NCI-H2227 treated with DMSO at 0.1 percent for 48 hours (cell line): ENCODE data around the gene SCD5.

Experiments
- DNase-seq: peaks from one replicate; lab custom pipeline; 2025; lab: John Stamatoyannopoulos, UW

SCD5 gene

DNA sequence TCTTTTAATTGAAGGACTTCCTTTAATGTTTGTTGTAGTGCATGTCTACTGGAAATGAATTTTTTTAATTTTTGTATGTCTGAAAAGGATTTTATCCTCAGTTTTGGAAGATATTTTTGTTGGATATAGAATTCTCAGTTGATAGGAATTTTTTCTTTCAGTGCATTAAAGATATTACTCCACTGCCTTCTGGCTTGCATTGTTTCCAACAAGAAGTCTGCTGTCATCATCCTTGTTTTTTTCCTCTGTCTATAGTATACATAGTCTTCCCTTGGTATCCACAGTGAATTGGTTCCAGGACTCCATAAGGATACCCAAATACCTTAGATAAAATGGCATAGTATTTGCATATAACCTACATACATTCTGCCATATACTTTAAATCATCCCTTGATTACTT is 33.5 kb downstream of the SCD5 start:
- DNase-seq, result no peak

DNA sequence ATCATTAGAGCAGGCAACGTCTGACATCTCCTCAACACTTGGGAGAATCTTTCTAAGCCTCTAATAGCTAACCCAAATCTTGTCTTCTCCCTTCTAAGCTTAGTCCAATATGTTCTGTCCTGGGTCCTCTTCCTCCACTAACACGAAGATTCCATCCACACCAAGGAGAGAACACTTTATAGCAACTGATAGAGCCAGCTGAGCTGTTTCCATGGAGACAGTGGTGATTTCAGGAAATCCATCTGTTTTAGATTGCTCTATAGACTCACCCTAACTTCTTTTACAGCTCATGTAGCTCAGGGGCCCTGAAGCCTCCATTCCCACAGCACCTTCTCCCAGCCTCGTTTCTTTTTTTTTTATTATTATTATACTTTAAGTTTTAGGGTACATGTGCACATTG is 37.4 kb downstream of the SCD5 start:
- no peak for DNase-seq

DNA sequence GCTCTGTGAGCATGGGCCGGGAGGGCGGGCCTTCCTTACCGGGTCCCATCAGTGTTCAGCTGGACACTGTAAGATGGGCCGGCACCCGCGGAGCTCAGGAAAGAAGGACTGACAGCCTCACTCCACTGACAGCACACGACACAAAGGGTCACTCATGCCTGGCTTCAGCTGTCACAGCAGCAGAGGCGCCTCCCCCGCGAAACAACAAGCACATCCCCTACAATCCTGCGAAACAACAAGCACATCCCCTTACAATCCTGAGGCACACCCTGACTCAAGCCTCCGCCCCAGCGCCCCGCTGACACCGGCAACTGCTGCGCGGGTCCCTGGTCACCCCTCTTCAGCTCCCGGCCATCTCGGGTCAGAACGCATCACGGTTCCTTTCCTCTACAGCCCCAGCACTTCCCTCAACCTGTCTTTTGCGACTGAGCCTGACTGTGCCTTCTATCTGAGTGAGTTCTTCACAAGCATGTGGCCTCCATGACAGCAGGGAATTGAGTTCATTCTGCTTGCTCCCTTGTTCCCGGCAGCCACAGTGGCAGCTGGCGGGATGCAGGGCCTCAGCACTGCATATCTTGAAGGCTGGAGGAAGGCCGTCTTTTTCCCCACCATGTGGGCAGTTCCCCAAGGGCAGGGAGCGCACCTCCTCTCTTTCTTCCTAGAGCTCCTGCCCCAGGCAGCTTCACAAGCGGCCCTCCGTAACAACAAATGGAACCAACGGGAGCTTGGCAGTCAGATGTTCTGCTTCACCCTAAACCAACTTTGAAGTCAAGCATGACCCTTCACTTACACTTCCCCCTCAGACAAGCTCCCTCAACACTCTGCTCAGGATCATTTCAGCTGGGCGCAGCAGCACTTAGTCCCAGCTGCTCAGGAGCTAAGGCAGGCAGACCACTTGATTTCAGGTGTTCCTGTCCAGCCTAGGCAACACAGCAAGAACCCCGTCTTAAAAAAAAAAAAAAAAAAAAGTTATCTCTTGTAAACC is 39.6 kb downstream of the SCD5 start:
- DNase-seq, result no peak

DNA sequence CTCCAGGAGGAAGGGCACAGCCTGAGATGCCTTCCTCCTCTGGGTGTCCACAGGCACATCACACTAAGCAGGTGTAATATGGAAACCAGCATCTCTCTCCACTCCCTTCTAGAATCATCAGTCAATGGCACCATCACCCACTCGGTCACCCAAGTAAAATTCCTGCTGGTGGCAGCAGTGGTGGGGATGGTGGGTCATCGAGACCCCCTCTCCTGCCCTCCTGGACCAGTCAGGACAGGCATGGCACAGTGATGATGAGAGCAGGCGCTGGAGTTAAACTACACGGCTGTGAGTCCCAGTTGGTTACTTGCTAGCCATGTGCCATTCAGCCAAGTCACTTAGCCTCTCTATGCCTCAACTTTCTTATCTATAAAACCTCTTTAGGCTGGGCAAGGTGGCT is 42.5 kb downstream of the SCD5 start:
- DNase-seq, result no peak

DNA sequence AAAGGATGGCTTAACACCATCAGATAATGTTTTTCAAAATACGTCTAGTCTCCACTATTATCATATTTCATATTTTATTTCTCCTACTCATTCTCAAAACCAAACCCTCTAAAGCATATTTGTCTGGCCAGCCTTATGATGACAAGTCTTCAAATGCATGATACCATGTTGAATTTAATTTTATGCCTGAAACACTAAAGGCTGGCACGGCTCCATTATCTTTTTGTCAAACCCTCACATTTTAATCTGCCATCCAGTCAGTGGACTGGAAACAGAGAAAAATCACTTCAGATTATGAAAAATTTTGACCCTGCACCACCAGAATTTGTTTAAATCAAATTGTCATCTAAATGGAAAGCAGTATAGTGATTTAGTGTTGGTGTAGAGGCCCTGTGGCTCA is 42.9 kb downstream of the SCD5 start:
- DNase-seq, result no peak

DNA sequence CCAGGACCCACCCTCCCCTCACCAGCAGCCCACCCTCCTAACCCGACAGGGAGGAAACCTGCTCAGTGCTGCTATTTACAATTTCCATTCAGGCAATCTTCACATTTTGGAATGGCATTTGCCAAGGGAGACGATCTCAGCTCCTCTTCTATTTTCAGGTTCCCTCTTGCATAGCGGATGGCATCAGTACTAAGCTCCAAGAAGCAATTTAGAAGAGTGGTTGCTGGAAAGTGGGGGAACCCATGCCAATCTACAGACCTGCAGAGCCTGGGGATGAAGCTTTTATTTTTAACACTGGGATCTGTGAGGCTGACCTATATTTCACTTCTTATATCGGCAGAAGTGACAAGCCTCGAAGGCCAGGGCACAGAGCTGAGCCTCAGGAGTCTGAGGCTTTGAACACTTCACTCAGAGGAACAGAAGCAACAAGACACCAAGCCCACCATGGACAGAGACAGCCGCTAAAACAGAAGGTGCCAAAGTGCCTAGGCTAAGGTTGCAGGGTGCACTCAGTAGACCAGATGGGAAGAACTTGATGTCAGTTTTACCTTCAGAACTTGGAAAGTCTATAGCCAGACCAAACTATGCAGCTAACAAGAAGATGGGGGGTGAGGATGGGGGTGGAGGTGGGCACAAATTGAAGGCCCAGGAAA is 44.0 kb downstream of the SCD5 start:
- DNase-seq, result no peak

DNA sequence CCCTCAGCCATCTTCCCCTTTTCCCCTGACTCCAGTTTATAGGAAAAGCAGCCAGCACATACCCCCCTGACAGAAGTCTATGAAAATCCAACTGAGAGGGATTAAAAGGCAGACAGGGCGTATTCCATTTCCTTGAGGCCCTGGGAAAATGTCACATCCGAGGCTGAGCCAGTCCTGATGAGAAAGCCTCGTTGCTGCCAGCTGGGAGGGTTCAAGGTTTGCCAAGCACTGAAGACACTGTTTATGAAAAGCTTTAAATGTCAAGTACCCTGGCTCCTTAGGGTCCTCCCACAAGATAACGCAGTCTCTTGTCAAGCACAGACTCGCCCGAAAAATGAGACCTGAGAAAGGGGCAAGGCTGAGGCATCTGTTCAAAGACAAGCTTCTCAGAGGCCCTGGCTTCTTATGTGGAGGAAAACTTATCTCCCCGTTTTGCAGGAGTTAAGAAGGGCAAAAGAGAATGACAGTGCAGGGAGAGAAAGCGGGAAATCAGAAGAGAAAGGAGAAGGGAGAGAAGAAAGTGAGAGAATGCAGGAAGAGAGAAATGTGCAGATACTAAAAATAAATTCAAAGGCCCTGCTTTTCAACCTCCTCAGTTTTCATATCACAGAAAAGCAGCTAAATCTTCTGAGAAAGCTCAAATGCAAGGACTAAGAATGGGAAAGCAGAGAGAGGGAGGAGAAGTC is 44.7 kb downstream of the SCD5 start:
- DNase-seq, result no peak

DNA sequence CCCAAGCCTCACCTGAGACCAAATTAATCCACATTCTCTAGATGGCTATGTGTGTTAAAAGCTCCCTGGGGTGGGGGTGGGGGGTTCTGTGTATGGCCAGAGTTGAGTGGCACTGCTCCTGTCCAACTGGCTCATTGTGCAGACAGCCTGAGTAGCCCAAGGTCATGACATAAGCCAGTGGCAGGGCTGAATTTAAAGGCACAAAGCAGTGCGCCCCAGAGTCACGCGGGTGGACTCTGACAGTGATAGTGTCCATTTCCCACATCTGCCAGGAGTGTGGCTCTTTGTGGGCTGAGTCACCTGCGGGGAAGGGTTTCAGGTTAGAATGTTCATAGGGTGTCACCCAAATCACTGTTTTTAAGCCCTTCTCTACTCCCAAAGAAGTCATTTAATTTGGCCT is 45.4 kb downstream of the SCD5 start:
- DNase-seq, result no peak

DNA sequence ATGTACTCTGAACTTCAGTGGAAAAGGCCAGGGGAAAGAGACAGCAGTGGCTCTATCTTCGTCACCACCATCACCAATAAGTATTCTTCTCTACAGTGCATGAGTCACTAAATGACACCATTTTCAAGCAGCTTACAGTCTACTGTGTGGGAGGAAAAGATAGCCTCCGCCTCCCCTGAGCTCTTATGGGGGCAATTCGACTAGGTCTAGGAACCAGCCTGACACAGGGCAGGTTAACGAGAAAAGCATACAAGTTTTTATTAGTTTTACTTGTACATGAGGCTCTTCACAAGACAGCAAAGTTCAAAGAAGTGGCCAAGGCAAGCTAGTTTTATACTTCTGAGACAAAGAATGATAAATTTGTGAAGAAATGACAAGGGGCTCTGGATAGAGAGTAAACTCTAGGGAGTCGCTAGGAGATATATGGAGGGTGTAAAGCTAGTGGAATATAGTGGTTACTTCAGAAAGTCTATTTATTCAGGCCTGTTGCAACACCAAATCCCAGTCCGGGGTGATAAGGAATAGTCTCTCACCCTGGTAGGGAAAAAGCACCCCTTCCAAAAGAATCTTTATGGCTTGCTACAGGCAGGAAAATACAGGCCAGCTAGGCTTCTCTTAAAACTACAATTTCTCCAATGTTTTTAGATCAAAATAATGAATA is 49.7 kb downstream of the SCD5 start:
- DNase-seq, result no peak

DNA sequence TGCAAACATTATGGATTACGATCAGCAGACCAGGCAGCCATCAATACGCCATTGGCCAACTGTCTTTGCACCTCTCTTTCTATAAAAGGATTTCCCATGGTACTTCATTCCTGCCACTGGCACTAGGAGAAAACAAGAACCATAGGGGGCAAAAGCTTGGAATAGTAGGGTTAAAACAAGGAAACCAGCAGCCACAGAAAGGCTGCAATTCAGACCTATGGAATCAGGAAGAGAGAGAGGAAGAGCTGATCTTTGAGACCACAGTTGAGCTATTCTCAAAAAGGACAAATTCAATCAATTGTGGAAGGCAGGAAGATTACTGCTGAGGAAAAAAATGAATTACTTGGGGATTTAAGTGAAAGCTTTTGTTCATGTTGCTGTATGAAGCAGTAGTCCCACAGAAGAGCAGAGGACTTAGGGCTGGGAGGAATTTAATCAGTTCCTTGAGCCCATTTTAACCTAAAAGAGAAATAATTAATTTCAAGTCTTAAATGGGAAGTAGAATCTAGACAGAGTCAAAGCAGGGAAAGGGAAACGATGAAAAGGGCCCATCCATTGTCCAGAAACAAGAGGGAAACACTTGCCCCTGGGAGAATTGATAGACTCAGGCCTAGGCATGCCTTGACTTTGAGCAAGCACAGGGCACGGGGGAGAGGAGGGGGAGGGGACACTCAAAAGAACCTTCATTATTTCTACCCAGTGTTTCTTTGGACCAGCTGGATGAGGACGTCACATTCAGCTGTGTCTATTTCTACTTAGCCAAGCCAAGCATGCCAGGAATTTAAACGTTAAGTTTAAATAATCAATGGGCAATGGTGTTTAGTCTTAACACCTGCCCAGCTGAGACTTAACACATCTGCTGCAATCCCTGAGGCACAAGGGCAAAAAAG is 50.7 kb downstream of the SCD5 start:
- no peak for DNase-seq

DNA sequence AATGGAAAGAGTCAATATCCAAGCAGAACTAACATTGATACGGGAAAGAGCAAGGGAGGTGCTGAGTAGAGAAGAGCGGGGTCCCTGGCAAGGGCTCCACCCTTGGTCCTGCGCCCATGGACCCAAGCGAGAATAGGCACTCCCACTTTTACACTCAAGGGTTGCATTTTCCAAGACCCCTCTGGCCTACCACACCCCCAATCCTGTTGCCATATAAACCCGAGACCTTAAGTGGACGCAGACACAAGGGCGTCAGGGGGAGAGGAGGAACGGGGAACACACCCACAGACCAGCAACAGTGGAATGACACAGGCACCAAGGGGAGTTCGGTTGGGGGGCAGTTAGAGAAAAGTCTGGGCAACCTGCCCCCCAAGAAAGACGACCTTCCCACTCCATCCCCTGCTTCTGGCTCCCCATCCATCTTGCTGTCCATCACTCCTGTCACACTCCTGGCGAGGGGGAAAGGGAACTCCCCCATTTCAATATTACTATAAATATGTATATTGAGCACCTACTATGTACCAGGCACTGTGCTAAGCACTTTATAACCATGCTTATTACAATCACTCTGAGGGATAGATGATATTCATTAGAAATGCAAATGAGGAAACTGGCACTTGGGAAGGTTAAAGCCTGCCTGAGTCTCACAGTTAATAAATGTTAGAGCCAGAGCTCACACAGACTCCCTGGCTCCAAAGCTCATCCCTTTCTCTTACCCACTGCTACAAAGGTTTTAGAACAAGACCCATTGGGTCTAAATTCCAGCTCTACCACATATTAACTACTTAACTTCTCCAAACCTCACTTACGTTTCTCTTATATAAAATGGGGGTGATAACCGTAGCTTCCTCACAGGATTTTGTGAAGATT is 51.7 kb downstream of the SCD5 start:
- no peak for DNase-seq

DNA sequence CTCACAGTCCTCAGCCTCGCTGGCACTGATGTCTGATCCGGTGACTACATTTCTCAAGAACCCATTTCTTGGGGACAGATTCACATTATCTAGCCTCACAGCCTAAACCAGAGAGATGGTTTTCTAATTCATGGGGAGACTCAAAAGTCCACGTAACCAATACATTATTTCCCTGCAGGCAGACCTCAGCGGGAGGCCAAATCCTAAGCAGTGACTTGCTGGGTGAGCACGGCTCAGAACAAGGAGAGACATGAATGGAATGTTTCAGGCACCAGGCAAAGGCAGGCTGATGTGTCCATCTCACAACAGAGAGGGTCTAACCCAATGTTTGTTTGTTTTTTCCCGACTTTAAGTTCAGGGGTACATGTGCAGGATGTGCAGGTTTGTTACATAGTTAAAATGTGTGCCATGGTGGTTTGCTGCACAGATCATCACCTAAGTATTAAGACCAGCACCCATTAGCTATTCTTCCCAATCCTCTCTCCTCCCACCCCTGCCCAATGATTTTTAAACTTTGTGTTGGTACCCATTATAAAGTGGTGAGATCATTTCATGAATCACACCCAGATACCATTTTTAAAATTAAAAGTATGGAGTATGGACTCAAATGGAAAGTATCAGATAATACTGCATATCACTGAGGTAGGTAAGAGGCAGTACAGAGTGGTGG is 53.3 kb downstream of the SCD5 start:
- DNase-seq, result no peak

DNA sequence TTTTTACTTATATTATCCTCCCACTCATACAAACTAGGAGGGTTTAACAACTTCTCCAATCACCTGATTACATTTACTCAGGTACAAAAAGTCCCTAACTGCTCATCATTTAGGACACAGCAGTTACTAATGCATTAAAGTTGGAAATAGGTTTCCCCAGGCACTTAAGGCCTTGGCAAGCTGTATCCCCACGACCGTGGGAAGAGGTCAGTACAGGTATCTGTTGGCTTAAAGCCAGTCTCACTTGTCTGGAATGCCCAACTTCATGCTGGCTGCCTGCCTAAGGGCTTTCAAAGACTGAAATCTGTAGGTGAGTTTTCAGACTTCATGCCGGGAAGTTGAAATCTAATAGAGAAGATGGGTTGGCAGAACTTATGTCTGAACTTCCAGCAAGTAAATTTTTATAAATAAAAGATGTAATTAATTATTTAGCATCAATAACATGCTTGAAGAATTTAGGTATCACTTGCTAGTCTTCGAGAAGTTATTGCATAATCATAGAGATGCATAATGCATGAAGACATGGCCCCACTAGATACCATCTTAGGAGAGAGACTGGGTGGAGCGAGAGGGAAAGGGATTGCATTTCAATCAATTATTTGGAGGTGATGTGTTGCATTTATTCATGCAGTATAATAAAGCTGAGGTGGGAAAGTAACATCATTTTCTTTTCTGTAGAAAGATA is 54.2 kb downstream of the SCD5 start:
- no peak for DNase-seq

DNA sequence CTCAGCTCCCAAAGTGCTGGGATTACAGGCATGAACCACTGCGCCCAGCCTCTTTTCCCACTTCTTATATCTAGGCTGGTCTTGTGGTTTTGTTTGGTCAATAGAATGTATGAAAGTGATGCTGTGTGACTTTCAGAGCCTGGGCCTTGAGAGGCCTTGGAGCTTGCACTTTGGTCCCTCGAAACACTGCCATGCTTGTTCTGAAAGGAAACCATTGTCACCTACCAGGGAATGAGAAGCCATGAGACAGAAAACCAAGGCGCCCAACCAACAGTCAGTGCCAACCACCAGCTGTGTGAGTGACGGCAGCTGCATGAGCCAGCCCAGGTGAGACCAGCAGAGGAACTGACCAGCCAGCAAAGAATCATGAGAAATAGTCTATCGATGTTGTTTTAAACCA is 57.4 kb downstream of the SCD5 start:
- no peak for DNase-seq

DNA sequence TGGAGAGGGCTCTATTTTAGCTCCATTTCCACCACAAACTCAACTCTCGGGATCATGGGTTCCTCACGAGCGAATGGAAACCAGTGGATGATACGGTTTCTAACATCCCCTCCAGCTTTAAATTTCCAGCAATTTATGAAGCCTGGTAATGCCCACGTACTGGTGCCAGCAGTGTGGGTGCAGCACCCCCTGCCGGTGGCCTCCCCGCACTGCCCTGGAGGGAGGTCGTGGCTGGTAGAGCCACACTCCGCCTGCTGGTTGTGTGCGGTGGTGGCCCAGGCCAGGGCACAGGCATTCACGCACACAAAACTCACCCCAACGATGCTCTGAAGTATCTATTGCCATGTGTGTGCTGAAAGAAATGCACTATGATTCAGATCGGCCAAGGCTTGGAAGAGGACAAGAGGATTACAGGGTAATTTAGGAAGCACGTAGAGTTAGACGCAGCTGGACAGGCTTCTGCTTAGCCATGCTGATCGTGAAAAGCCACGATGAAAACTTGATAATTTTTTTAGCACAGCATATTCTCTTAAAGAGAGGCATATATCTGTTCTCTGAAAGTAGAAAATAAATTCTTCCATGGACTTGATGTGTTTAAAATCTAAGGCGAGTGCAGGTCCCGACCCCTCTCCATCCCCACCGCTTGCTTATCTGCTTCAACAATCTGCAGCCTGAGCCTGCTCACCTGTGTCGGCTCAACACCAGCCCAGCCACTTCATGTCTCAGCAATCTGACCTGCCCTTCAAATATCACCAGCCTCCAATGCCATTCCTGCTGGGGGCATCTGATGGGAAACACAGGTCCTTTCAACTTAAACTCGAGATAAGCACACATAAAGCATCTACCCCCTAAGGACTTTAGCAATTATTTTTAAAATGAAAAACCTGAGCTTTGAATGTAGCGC is 59.1 kb downstream of the SCD5 start:
- DNase-seq, result no peak

DNA sequence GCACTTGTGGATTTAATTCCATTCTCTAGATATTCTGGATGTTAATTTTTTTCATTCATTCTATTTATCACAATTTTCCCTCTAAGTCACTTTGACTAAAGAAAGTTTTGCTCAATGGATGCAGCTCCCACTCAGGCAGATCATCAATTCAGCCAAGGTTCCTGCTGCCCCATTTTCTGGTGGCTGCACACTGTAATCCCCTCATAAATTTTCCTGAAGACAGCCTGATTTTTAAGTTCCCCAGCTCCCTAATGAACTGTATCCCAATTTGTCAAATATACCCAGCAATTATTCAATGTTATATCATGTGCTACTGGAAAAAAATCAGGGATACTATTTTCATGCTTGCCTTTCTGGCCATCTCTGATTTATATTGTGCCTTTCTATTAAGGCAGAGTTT is 61.2 kb downstream of the SCD5 start:
- no peak for DNase-seq

DNA sequence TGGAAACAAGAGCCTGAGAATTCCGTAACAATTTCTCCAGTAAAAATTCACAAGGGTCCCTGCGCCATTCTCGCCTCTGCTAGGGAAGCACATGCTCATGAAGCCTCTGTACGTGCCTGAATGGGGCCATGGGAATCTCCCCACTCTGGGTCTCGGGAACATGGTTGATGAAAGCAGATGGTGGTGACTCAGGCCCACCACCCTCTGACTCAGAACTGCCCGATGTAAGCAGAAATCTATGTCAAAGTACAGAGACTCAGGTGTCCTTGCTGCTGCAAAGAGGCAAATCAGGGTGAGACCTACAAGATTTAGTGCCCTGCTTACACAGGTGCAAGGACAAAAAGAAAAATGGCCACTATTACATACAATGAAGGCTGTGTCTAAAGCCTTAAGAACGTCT is 65.0 kb downstream of the SCD5 start:
- DNase-seq, result no peak

DNA sequence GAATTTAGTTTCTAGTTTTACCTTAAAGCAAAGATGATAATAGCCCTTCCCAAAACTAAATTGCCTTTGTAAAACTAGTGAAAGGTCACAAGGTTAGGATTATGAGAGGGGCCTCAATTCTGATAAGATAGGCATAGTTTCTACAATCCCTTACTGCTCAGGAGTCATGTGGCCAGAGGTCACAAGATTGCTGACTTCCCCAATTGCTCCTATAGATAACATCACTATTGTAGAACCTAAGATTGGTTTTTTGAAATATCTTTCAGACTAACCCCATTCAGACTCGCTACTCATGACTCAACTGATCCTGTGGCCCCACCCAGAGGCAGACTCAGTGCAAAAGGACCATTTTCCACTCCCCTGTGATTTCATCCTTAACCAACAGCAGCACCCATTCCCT is 70.3 kb downstream of the SCD5 start:
- DNase-seq, result no peak
